ENCODE results near the gene GUCY1A2. TPM values are rescaled to one million over a fixed set of nuclear protein-coding genes. Genes with fewer than 3 reads are reported as not detected.

Gene GUCY1A2
- total RNA-seq, 1 experiment from 2014 or later = 0.55 TPM

- no peak overlapping the region for H3K23ac ChIP-seq (ENCODE audit: insufficient read length, low read depth, low read length)
Observed at GRCh38 chr11:106681435-106681834, 336.8 kb downstream of the GUCY1A2 start.

More at GRCh38 chr11:106681435-106681834, 336.8 kb downstream of the GUCY1A2 start:
- WGBS (ENCODE audit: extremely low coverage, insufficient read length, low lambda C conversion rate) = no CpG with 5 or more reads among the region's 2 CpGs
- Histone ChIP-seq H3K9ac (ENCODE audit: extremely low read depth, insufficient read length, low read length) (no peak overlapping the region), H3K14ac (ENCODE audit: insufficient read depth, low read length) (no peak overlapping the region), H3K27me3 (ENCODE audit: insufficient read depth, low read length) (no peaks in the 10 kb centered on the region), H2AK5ac (ENCODE audit: insufficient read length, low read length) (no peak overlapping the region), H3K56ac (ENCODE audit: insufficient read length, low read depth, low read length) (no peak overlapping the region), H3K18ac (ENCODE audit: insufficient read length, low read depth, low read length) (no peak overlapping the region), H3K4me2 (ENCODE audit: insufficient read depth, insufficient read length, low read length) (no peak overlapping the region), H2BK12ac (ENCODE audit: insufficient read length, low read depth, low read length) (no peak overlapping the region), H3K27ac (ENCODE audit: insufficient read length, low read depth, low read length) (no peak overlapping the region), H3K23me2 (ENCODE audit: insufficient read length, low read depth, low read length, poor library complexity, severe bottlenecking) (no peaks in the 10 kb centered on the region), H2AFZ (ENCODE audit: low read length) (no peak overlapping the region), H3K9me3 (ENCODE audit: control insufficient read depth, low read depth, low read length) (no peaks in the 10 kb centered on the region), H3K4me1 (ENCODE audit: insufficient read depth, low read length) (no peaks in the 10 kb centered on the region), H4K91ac (ENCODE audit: insufficient read length, low read depth, low read length) (no peak overlapping the region), H4K20me1 (ENCODE audit: control insufficient read depth, insufficient read depth, insufficient read length) (no peaks in the 10 kb centered on the region), H3K4ac (ENCODE audit: low read depth, low read length) (no peak overlapping the region), H3T11ph (ENCODE audit: low read length) (no peak overlapping the region), H2BK120ac (ENCODE audit: low read depth, low read length, poor library complexity, severe bottlenecking) (no peak overlapping the region), H4K5ac (ENCODE audit: insufficient read length, low read depth, low read length) (no peak overlapping the region), H4K8ac (replicated peaks; ENCODE audit: insufficient read length, low read depth, low read length) (no peak overlapping the region), H3K79me1 (ENCODE audit: insufficient read depth, low read depth, low read length, poor library complexity, severe bottlenecking) (no peaks in the 10 kb centered on the region), H2BK15ac (ENCODE audit: low read depth, low read length) (no peak overlapping the region), H2BK5ac (ENCODE audit: insufficient read length, low read length) (no peak overlapping the region), H3K79me2 (ENCODE audit: insufficient read depth, low read length) (no peaks in the 10 kb centered on the region), H2BK20ac (ENCODE audit: low read depth, low read length, poor library complexity, severe bottlenecking) (no peak overlapping the region)
- no peak for DNase-seq
- Mint-ChIP-seq H3K36me3 (ENCODE audit: insufficient read depth in 1 of 3, low read depth in 3 of 3) (no peaks in the 10 kb centered on the region), H3K27ac (no peak overlapping the region), H3K4me1 (peaks cover 5 to 6% of the 10 kb centered on the region in 2 experiments; a peak in 3 of 4 replicates), H3K27me3 (ENCODE audit: low read depth) (no peaks in the 10 kb centered on the region), H3K9me3 (no peaks in the 10 kb centered on the region), H3K4me3 (no peak overlapping the region)
- TF ChIP-seq CTCF (conservative IDR thresholded peaks at IDR 0.05) = no peak

Data from H9 (cell line).